Progenitor cell of endocrine pancreas (in vitro differentiated cells): ENCODE measurements around the gene TBCEL. TPM values are rescaled to one million over a fixed set of nuclear protein-coding genes. Genes with fewer than 3 reads are reported as not detected.
"Not testable (repeated sequence)": the region's sequence is repeated elsewhere in the genome, so short reads cannot be mapped to it uniquely, and the experiment has no call there.

Experiments
- DNase-seq: peaks from one replicate; pipeline ENCODE4 v3.0.0; 2021; ENCODE audit warnings: low spot score; ENCODE audit not compliant: unreplicated experiment
- H3K27ac Mint-ChIP-seq: 2 replicates; pipeline ENCODE4 v1.8.0; 2021; ENCODE audit warnings: mild to moderate bottlenecking, moderate library complexity, mixed read lengths
- H3K27me3 Mint-ChIP-seq: 2 replicates; pipeline ENCODE4 v1.8.0; 2021; ENCODE audit warnings: mixed read lengths
- H3K36me3 Mint-ChIP-seq: 2 replicates; pipeline ENCODE4 v1.8.0; 2022; ENCODE audit warnings: mixed read lengths; ENCODE audit not compliant: insufficient read depth
- H3K4me1 Mint-ChIP-seq: 2 replicates; pipeline ENCODE4 v1.8.0; 2021; ENCODE audit warnings: low read depth, mixed read lengths
- H3K4me3 Mint-ChIP-seq: 2 replicates; pipeline ENCODE4 v1.8.0; 2021; ENCODE audit warnings: low read depth, mild to moderate bottlenecking, moderate library complexity, mixed read lengths
- H3K9me3 Mint-ChIP-seq: 2 replicates; pipeline ENCODE4 v1.8.0; 2021; ENCODE audit warnings: low read depth, mixed read lengths
- total RNA-seq: library from RNA; stranded (reverse); gene quantifications from 2 replicates; pipeline ENCODE4 v1.2.1, GENCODE V29; 2021
- TF ChIP-seq, protein P1 (sequence below): fragments of 200-600 bp; sonication (generic); IDR thresholded peaks from one replicate; pipeline ENCODE4 v1.5.0; 2021; ENCODE audit warnings: antibody characterized with exemption, mild to moderate bottlenecking; ENCODE audit not compliant: unreplicated experiment

The TBCEL gene
- total RNA-seq, 1 donor from 2014 or later = 28.6 TPM

DNA sequence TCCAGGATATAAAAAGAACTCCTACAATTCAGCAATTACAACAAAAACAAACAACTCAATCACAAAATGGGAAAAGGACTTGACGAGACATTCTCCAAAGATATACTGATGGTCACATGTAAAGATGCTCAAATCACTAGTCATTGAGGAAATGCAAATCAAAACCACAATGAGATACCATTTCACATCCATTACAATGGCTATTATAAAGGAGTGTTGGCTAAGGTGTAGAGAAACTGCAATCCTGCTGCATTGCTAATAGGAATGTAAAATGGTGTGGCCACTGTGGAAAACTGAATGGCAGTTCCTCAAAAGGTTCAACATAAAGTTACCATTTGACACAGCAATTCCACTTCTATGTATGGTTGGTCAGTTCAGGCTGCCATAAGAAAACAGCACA lies 11.8 kb upstream of the TBCEL start:
- TF ChIP-seq, protein P1, sequence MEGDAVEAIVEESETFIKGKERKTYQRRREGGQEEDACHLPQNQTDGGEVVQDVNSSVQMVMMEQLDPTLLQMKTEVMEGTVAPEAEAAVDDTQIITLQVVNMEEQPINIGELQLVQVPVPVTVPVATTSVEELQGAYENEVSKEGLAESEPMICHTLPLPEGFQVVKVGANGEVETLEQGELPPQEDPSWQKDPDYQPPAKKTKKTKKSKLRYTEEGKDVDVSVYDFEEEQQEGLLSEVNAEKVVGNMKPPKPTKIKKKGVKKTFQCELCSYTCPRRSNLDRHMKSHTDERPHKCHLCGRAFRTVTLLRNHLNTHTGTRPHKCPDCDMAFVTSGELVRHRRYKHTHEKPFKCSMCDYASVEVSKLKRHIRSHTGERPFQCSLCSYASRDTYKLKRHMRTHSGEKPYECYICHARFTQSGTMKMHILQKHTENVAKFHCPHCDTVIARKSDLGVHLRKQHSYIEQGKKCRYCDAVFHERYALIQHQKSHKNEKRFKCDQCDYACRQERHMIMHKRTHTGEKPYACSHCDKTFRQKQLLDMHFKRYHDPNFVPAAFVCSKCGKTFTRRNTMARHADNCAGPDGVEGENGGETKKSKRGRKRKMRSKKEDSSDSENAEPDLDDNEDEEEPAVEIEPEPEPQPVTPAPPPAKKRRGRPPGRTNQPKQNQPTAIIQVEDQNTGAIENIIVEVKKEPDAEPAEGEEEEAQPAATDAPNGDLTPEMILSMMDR = no peak
- Mint-ChIP-seq H3K4me3 (no peak overlapping the region), H3K27me3 (peaks cover 5% of the 10 kb centered on the region), H3K9me3 (peaks cover 4% of the 10 kb centered on the region), H3K36me3 (no peaks in the 10 kb centered on the region), H3K27ac (no peak overlapping the region), H3K4me1 (no peaks in the 10 kb centered on the region)
- no peak for DNase-seq

DNA sequence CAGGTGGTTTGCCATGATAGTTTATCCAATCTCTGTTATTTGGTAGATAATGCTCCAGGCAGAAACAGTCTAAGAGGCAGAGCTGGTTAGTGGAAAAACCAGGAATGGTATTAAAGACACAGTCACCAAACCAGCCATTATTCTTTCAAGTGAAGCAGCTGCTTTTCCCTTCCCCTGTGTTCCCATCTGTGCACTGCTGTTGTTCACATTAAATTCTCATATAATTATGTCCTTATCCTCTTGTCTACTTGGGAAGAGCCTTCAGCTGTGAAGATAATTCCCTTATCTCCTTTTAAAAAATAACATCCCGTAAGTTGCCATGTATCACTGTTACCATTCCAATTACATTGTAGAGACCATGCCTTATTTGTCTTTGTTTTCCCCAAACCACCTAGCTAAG lies 5.2 kb upstream of the TBCEL start:
- H3K27ac Mint-ChIP-seq = no peak overlapping the region
- no peaks in the 10 kb centered on the region for H3K9me3 Mint-ChIP-seq
- H3K36me3 Mint-ChIP-seq = no peaks in the 10 kb centered on the region
- no peak for DNase-seq
- TF ChIP-seq, protein P1 = no peak
- H3K4me3 Mint-ChIP-seq = no peak overlapping the region
- H3K4me1 Mint-ChIP-seq = no peaks in the 10 kb centered on the region
- H3K27me3 Mint-ChIP-seq = no peaks in the 10 kb centered on the region

DNA sequence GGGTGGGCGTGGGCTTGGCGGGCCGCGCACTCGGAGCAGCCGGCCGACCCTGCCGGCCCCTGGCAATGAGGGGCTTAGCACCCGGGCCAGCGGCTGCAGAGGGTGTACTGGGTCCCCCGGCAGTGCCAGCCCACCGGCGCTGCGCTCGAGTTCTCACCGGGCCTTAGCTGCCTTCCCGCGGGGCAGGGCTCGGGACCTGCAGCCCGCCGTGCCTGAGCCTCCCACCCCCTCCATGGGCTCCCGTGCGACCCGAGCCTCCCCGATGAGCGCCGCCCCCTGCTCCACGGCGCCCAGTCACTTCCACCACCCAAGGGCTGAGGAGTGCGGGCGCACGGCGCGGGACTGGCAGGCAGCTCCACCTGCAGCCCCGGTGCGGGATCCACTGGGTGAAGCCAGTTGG lies 2.2 kb upstream of the TBCEL start:
- H3K27ac Mint-ChIP-seq, H3K9me3 Mint-ChIP-seq, H3K27me3 Mint-ChIP-seq, H3K4me3 Mint-ChIP-seq, DNase-seq, H3K36me3 Mint-ChIP-seq: not testable (repeated sequence)
- peaks cover 14% of the 10 kb centered on the region for H3K4me1 Mint-ChIP-seq

DNA sequence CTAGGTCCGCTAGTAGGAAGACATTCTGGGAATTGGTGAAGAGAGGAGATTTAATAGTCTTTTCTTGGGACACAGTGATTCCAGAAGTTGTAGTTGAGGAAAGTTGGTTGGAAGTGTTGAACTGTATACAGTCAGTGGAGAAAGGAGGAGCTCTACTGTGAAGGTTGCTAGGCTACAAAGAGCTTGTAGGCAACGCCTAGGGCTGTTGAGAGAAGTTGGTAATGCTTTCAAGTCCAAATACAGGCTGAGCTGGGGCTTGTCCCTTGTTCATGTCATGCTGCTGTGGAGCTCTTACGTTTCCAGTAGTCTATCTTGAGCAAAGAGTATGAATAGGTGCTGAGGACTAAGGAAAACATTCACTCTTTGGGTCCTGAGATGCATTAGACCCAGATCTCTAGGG lies 1.1 kb downstream of the TBCEL start:
- no peaks in the 10 kb centered on the region for H3K9me3 Mint-ChIP-seq
- H3K27ac Mint-ChIP-seq = peak overlapping the region; percentile 56
- H3K4me3 Mint-ChIP-seq = peak overlapping the region; percentile 71
- peaks cover 19% of the 10 kb centered on the region for H3K4me1 Mint-ChIP-seq
- DNase-seq = no peak
- H3K27me3 Mint-ChIP-seq = no peaks in the 10 kb centered on the region
- TF ChIP-seq, protein P1 = no peak
- H3K36me3 Mint-ChIP-seq = peaks cover 2% of the 10 kb centered on the region

DNA sequence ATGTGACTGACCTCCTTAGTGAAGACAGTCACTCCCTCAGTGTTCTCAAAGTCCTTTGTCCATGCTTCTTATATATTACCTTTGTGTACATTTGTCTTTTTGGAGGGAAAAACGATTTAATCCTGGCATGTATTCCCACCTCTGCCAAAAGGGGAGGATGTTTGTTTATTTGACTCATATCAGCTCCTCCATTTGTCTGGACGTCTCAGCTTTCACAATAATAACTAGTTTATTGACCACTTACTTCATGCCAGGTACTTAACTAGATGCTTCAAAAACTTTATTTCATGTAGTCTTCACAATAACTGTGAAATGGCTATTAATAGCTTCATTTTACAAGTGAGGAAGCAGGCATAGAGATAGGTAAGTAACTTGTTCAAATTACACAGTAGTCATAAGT lies 5.3 kb downstream of the TBCEL start:
- TF ChIP-seq, protein P1 = no peak
- Mint-ChIP-seq H3K9me3 (no peaks in the 10 kb centered on the region), H3K4me3 (no peak overlapping the region), H3K4me1 (peaks cover 32% of the 10 kb centered on the region), H3K36me3 (peaks cover 2% of the 10 kb centered on the region), H3K27ac (no peak overlapping the region), H3K27me3 (no peaks in the 10 kb centered on the region)
- no peak for DNase-seq

DNA sequence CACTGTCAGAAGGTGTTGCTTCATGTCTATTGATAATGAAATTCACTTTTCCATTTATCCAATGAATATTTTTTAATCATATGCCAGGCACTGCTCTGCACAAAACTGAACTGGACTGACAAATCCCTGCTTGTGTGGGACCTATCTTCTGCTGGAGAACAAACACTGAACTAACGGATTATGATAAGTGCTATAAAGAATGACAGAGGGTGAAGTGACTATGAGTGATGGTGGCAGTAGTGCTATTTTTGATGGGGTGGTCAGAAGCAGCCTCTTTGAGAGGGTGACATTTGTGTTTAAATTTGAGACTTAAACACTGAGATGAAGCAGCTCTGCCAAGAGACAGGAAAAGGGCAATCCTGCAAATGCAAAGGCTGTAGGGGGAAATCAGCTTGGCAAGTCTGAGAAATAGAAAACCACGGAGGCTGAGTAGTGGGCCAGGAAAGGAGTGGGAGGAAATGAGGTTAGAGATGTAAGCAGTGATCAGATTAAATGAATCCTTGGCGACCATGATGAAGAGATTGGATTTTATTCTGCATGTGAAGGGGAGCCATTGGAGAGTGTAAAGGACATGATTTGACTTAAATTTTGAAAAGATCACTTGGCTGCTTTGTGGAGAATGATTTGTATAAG lies 6.0 kb downstream of the TBCEL start:
- H3K36me3 Mint-ChIP-seq = peaks cover 2% of the 10 kb centered on the region
- peaks cover 27% of the 10 kb centered on the region for H3K4me1 Mint-ChIP-seq
- H3K27me3 Mint-ChIP-seq = no peaks in the 10 kb centered on the region
- H3K27ac Mint-ChIP-seq = peak overlapping the region; percentile 56
- TF ChIP-seq, protein P1 = no peak
- no peak for DNase-seq
- no peaks in the 10 kb centered on the region for H3K9me3 Mint-ChIP-seq
- no peak overlapping the region for H3K4me3 Mint-ChIP-seq
